ENCODE data around the gene CDH8.

DNA sequence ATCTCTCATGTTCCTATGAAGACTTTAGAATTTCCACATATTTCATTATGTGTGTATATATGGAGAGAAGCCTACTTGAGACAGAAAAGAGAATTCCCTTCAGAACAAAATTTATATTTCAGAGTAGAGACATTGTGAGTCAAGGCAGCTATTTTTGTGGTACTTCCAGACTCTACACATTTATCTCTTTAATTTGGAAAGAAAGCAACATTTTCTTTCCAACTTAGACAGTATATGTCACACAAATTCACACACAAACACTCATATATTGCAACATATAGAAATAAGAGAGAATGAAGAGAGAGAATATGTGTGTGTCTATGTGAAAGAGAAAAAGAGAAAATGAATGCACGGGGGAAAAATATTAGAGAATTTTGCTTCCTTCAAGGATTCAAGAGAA is 158.8 kb downstream of the CDH8 start:
- TF ChIP-seq EZH2phosphoT487 (IDR thresholded peaks at IDR 0.05) (no peak), CTCF (IDR thresholded peaks at IDR 0.05) (no peak)

Measured in neural progenitor cell (in vitro differentiated cells).